Skin of body (tissue), 2 donors: ENCODE measurements around the gene ABLIM1. TPM values are rescaled to one million over a fixed set of nuclear protein-coding genes. Genes with fewer than 3 reads are reported as not detected.

Experiments used
- DNase-seq: peaks from one replicate; lab custom pipeline; 2025; lab: John Stamatoyannopoulos, UW
- total RNA-seq: library from RNA; depleted of rRNA; stranded (reverse); fragments of >200 nt; gene quantifications from one replicate; pipeline ENCODE4 v1.2.3, GENCODE V29; 2014

Gene ABLIM1
- total RNA-seq, 1 donor from 2014 or later, result 66.2 TPM

DNA sequence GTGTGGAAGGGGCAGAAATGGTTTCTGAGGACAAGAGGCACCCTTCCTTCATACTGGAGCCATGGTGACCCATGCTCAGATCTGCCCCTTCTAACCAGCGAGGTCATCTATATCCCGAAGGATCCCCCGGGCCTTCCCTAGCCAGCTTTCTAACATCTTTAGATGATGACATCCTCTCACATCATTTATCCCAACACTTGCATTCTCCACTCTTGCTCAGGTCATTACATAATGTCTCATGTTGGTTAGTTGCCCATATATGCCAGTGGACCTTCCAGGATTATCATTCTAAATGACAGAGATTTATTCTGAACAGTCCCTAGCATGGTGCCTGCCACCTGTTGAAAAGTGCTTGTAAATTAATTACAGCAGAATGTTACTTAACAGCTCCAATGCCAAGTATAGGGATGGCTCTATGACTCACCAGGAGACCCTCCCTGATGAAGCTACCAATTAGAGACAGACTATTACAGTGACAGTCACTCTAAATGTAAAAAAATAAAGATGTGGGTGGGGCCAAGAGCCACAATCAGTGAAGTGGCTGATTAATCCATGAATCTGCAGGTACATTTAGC is 22.6 kb upstream of the ABLIM1 start:
- DNase-seq, result no peak

GRCh38 chr10:114679552-114679951 is 21.5 kb upstream of the ABLIM1 start:
- no peak for DNase-seq

GRCh38 chr10:114678820-114679219 is 20.7 kb upstream of the ABLIM1 start:
- DNase-seq, result no peak

- no peak for DNase-seq
Measured at GRCh38 chr10:114678336-114678735, 20.3 kb upstream of the ABLIM1 start.

GRCh38 chr10:114674346-114674745 is 16.3 kb upstream of the ABLIM1 start:
- DNase-seq, result no peak

DNA sequence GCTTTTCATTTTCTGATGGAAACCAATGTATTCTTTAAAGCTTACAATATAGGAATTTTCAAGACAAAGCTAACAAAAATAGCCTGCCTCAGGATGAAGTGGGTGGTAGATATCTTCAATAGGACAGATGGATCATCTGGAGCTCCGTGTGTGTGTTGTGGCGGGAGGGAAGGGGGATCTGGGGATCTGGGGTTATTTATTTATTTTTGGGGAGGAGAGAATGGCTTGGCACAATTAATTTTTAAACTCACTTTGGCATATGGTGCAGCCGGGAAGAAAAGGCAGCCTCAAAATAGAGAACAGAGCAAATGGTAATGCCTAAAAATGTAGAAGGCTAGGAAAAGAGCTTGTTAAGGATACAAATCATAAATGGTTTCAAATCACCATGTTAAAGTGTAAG is 11.6 kb upstream of the ABLIM1 start:
- DNase-seq, result no peak

GRCh38 chr10:114668375-114669080 is 10.5 kb upstream of the ABLIM1 start:
- DNase-seq, result no peak

DNA sequence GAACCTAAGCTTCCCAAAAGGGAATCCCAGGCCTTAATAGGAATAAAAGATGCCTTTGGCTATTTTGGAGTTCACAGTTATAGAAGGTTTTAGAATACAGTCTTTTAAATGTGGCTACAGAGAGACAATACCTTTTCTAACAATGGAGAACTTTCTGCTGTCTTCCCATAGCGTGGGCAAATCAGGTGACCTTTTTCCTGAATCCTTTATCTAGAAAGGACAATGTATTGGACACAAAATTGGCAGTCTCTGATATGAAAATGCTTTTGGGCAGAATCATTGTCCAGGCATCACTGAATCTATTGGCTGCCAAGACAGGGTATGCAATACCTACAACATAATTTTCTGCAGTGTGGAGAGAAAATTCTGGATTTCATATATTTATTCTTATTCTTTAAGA is 7.8 kb upstream of the ABLIM1 start:
- no peak for DNase-seq

DNA sequence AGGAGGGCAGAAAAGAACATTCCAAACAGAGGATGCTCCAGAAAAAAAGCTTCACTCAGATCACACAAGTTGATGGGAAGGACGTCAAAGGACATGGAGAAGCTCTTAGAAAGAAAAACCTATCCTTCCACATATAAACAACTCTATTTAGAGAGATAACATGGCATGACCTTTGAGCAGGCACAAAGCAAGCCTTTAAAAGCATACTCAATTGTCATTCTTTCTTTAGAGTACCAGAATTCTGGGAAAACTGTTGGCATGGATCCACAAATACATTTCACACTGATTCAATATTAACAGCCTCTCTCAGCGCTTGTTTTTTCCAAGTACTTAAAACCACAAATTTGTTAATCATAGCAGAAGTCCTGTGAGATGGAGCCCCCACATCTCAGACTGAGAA is 7.3 kb upstream of the ABLIM1 start:
- no peak for DNase-seq

GRCh38 chr10:114664127-114664526 is 6.1 kb upstream of the ABLIM1 start:
- DNase-seq, result no peak

DNA sequence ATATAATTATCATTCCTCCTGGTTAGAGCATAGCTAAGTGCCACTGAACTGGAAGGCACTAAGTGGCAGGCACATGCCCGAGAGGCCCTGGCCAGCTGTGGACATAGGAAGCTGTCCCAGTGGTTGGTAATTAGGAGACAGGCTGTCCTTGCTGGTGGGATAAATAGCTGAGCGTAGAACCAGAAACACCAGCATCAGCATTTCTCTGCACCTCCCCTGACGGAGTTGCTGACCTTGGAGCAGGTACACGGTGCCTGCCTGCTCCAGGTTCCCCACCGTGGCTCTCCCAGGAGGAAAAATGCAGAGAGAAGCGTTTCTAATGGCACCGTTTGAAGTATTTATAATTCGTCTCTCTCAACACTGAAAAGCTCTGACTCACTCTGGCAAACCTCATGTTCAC is 5.6 kb upstream of the ABLIM1 start:
- no peak for DNase-seq

GRCh38 chr10:114662646-114663217 is 4.7 kb upstream of the ABLIM1 start:
- DNase-seq, result no peak

GRCh38 chr10:114661212-114661880 is 3.3 kb upstream of the ABLIM1 start:
- DNase-seq, result no peak

DNA sequence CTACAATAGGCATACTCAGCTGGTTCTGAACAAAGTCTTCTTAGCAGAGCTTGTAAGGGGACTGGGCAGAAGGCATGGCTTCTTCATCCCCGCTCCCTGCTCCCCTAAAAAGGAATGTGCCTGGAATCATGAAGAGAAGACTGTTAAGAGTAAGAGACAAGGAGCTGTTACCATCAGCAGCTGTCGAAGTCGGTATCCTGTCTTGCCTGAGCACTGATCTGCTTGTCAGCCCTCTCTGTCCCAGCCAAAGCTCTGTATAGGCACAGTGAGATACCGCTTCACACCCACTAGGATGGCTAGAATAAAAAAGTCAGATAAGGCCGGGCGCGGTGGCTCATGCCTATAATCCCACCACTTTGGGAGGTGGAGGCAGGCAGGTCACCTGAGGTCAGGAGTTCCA is 2.4 kb downstream of the ABLIM1 start:
- DNase-seq, result no peak

- no peak for DNase-seq
Measured at GRCh38 chr10:114654822-114655575, 3.1 kb downstream of the ABLIM1 start.

GRCh38 chr10:114653926-114654325 is 4.1 kb downstream of the ABLIM1 start:
- no peak for DNase-seq

DNA sequence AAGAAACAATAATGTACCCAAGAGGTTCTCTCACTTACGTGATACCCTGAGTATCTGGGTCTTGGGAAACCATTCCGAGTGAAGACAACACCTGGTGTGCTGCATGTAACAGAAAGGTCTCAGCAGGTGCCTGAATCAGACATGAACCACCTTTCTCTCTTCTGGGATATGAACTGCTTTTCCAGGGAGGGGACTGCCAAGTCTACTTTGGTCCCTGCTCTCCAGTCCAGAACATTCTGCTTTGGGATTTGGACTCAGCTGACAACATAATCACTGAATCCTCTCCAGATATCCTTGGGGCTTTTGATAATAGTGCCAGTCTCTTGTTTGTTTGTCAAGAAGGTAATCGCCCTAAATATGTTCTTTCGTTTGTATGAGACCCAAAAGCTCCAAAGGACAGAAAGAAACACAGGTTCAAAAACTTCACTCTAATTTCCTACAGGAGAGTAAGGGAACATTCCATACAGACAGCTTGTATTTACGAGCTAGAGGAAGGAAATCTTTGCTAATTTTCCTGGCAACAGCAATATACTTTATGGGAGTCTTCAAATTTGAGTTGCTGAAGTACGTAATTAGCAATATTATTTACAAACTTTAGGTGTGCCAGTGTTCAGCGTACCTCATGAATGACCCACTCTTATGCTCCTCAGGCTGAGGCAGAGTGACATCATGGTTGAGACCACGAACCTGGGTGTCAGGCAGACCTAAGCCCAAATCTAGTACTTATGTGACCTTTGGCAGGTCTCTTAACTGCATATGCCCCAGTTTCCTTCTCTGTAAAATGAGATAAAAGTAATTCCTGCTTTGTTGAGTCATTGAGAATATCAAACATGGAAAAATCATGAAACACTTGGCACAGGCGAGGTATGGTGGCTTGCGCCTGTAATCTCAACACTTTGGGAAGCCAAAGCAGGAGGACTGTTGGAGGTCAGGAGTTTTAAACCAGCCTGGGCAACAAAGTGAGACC is 5.4 kb downstream of the ABLIM1 start:
- no peak for DNase-seq

- DNase-seq, result no peak
Measured at GRCh38 chr10:114650831-114651230, 7.2 kb downstream of the ABLIM1 start.

DNA sequence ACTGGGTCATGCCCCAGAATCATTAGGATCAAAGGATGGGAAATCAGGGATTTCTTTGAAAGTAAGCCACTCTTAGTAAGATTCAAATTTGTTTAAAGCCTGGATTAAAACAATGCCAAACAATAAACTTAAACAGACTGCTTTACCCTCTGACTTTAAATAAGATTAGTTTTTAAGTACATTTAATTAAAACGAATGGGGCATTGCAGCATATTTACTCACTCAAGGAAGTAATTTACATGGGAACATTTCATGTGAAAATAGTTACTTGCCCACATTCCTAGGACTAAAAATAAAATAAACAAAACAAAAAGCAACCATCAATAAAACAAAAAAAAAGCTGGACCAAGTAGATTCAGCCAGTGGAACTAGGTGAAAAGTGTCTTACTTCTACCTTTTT is 7.8 kb downstream of the ABLIM1 start:
- DNase-seq, result no peak

DNA sequence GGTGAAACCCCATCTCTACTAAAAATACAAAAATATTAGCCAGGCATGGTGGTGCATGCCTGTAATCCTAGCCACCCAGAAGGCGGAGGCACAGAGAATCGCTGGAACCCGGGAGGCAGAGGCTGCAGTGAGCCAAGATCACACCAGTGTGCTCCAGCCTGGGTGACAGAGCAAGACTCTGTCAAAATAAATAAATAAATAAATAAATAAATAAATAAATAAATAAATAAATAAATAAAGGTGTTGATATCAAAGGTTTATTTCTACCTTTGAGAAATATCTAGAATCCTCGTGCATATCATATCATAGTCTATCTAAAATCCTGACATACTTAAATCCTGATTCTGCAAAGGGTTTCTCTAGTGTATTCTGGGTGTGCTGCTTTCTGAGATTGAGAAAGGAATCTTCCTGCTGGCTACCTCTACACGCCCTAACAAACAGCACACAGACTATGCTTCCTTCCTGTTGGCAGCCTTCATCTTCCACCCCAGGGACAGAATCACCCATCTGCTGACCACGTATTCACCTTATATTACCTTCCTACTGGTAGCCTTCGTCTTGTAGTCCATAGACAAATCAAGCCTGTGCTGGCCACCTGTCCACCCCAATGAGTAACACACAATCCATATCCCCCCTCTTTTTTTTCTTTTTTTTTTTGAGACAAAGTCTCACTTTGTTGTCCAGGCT is 8.7 kb downstream of the ABLIM1 start:
- DNase-seq, result no peak
